ENCODE measurements around the gene FAM200B.
"Not testable (repeated sequence)": the region's sequence is repeated elsewhere in the genome, so short reads cannot be mapped to it uniquely, and the experiment has no call there.

FAM200B gene

DNA sequence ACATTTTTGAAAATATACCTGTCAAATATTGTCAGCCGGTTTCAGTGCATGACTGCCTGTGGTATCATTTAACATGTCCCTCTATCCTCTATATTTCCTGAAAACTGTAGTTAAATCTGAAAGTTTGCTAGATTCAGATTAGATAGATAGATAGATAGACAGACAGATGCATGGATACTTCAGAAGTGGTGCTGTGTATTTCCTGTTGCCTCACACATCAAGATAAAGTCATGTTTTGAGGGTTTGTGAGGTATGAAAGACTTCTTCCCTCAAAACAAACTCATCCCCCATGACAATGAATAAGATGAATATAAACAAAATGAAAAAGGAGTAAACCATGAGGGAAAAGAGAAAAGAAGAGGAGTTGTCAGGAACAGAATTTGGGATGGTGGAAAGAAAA is 15.2 kb downstream of the FAM200B start:
- no peak for DNase-seq

DNA sequence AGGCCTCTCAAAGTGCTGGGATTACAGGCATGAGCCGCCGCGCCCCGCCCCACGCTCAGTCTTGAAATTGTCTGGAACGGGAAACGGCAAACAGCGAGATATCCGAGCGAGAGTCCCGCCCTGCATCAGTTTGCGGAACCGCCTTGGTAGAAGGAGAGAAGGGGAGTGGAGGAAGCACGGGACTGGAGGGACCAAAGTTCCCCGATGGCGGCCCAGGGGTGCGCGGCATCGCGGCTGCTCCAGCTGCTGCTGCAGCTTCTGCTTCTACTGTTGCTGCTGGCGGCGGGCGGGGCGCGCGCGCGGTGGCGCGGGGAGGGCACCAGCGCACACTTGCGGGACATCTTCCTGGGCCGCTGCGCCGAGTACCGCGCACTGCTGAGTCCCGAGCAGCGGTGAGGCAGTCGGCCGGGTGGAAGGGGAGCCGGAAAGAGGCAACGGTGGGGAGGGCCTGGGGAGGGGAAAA is 21.3 kb downstream of the FAM200B start, which contains the start of gene BST1:
Gene BST1, plus strand, starts transcription at position 125 of the 463 bp plus-strand sequence. Its CDS starts 80 bp downstream, at position 205.
- peak; percentile 16 for DNase-seq

DNA sequence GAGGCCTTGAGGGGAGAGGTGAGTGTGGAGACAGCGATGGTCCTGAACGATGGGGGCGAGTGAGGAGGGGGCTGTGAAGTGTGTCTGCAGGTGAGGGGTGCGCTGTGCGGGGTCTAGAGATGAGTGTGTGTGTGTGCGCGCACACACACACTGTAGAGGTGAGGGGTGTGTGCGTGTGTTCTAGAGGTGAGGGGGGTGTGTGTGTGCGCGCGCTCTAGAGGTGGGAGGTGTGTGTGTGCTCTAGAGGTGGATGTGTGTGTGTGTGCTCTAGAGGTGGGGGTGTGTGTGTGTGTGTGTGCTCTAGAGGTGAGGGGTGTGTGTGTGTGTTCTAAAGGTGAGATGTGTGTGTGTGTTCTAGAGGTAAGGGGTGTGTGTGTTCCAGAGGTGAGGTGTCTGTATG is 21.8 kb downstream of the FAM200B start:
- no peak for DNase-seq

DNA sequence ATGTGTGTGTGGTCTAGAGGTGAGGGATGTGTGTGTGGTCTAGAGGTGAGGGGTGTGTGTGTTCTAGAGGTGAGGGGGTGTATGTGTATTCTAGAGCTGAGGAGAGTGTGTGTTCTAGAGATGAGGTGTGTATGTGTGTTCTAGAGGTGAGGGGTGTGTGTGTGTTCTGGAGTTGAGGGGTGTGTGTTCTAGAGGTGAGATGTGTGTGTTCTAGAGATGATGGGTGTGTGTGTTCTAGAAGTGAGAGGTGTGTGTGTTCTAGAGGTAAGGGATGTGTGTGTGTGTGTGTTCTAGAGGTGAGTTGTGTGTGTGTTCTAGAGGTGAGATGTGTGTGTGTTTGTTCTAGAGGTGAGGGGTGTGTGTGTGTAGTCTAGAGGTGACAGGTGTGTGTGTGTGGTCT is 22.5 kb downstream of the FAM200B start:
- no peak for DNase-seq

DNA sequence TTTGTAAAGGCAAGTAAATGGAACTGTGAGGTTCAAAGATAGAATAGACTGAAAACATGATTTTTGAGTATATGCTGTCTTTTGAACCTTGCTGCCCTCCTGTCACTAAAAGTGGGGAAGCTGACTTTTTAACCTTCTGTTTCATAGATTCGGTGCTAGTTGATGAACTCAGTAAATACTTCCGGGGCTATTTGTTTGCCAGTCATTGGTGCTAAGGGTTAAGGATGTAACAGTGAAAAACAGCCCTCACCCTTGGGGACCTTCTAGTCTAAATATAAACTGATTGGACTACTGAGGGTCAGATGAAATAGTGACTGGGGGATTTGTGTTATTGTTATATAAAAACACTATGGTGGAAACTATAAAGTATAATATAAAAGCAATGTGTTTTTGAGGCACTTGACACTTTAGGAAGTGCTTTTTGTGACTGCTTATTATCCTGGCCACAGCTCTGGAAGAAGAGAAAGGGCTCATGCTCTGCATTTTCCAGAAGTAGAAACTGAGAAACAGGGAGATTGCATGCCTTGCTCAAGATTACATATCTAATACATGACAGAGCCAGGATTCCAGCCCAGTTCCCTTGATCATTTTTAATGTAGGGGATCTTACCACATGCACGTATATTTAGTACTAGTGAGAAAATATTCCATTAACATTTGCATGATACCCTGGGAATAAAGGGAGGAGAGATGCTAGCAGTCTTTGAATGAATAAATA is 25.2 kb downstream of the FAM200B start:
- no peak for DNase-seq

DNA sequence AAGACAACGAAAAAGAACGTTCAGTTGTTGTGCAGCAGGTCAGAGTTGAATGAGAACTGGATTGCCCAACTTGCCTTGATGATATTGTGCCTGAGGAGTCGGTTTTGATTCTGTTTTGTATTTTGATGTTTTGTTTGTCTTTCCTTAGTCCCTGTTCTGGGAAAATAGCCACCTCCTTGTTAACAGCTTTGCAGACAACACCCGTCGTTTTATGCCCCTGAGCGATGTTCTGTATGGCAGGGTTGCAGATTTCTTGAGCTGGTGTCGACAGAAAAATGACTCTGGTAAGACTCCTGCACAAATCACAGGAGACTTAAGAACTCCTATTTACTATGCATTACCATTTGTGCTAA is 25.7 kb downstream of the FAM200B start:
- DNase-seq, result no peak

DNA sequence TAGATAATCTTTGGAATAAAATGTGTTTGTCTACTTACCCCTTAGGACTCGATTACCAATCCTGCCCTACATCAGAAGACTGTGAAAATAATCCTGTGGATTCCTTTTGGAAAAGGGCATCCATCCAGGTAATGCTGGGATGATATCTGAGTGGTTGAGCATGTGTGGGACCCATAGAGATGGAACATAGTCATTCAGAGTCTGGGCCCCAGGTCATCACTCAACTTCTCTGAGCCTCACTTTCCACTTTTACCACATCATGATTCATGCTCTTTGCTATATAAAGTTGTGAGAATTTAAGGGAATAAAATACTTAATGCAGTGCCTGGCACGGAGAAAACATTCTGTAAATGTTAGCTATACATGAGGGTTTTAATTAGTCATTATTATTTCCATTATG is 30.1 kb downstream of the FAM200B start:
- DNase-seq, result no peak

DNA sequence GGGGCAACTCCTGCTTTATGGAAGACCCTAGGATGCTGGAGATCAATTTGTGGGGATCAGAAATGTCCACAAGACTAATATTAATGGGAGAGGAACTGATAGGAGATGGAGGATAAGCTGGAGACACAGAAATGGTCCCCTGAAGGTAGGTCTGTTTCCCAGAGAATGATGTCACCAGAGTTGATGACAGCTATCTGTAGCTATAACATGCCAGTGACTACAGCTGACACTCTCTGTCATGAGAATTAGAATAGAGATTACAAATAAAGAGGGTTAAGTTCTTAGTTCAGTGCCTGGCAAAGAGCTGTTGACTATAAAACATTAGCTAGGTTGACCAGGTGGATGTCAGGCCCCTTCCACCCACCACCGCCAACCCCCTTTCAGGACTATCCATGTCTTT is 30.6 kb downstream of the FAM200B start:
- DNase-seq, result no peak

DNA sequence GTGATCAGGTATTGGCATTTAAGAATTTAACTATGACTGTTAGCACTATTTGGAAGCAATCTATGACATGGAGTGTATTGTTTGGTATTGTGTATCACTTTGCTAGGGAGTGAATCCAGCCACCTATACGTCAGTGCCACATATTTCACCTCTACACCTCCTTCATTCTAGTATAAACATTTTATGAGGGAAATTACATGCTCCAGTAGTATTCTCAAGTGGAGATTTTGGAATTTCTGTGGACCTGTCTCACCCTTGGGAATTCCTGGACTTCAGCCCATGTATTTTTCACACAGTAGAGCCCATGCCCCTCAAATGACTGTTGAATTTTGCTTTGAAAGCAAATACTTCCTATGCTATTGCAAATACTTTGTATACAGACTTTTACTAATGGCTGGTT is 32.5 kb downstream of the FAM200B start:
- no peak for DNase-seq

DNA sequence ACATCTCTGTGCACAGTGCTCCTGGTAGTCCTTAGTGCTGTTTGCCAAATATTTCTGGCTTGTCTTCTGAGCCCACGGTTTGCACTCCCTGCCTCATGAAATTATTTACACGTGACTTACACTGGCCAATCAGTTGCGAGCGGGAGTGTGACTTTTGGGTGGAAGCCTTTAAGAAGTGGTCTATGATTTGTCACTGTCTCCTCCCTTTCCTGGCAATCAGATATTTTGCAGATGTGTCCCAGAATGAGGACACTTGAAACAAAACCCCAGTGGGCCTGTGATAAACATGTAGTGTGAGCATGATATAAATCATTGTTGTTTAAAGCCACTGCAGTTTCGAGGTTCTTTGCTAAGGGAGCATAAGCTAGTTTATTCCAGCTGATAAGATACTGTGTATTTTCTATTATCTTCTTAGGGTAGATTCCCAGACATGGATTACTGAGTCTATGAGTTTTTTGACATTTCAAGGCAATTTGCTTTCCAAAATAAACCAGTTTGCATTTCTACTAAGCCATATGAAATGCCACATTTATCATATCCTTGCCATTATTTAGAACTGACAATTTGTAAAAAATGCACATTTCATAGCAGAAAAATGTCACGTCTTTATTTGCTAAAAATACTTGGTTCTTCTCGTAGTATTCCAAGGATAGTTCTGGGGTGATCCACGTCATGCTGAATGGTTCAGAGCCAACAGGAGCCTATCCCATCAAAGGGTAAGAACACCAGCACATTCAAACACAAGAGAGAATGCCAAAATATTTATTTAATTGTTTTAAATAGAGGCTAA is 33.2 kb downstream of the FAM200B start:
- DNase-seq, result no peak

DNA sequence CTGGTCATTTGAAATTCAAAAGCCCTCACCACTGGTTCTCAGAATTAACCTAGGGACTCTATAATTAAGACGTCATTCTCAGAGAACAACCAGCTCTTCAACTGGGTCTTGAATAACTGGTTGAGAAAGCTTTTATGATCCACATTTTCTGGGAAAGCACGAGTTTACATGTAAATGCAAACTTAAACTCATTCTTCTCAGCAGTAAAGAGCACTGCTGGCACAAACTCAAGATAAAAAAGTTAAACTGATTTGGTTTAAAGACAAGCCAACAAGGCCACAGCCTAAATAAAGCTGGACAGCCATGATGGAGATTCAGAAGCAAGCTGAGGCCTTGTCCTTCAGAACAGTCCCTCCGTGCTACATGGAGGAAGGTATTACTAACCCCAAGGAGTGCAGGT is 34.5 kb downstream of the FAM200B start:
- DNase-seq, result no peak

DNA sequence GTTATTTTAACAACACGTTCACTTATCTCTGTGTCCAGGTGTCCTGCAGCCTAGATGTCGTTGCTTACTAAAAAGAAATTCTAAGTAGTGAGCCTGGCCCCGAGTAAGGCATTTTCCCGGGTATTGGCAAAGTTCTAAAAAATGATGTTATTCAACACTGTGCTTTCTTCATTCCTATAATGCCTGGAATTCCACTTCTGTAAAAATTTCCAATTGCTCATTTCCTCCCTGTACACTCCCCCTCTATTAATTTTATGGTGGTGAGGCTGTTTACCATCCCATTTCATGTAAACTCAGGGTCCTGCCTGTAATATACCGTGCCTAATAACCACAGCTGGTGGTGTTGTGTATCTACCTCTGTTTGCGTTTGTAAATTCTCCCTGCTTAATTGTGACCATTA is 35.5 kb downstream of the FAM200B start:
- no peak for DNase-seq

DNA sequence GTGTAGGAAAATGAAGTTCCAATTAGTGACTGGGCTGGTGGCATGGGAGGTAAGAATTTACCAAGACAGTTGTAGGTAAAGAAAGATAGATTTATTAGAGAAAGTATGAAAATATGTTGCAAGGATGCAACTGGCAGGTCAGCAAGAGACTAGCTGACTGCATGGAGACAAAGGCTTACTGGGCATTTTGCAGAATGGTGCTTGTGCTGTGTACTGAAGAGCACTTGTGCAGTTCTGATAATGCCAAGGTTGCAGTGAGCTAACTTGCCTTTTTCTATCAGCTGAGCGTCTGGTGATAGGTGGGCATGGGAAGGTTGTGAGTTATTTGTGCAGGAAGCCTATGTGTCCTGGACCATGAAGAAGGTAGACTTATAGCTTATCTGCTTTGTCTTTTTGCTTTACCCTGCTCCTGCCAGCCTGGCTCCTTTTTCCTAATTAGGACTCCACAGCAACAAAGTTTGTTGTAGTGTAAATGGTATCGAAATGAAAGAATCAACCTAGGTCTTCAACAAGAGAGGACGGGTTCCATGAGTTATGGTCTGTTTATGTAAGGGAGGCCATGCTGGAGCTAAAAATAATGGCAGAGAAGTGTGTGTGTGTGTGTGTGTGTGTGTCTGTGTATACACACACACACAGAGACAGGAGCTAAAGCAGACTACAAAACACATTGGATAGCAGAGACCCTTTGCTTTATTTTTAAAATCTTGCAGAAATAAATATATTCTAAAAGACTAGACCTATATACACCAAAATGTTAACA is 36.2 kb downstream of the FAM200B start:
- DNase-seq, result no peak

DNA sequence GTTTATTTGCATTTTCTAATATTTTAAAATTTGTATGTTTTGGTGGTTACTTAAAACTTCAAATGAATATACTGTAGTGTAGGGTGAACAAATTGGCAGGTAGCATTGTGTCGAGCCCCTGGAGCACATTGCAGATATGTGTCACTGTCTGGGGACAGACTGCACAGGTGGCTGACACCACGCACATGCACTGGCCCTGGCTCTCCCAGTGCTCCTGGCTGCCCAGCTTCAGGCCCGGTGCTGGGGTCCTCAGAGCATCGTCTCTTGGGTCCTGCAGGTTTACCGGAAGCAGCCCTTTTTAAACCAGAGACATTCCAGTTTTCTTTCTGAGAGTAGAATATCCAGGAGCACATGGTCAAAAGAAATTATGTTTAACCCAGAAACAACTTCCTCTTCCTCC is 36.8 kb downstream of the FAM200B start:
- DNase-seq, result no peak

DNA sequence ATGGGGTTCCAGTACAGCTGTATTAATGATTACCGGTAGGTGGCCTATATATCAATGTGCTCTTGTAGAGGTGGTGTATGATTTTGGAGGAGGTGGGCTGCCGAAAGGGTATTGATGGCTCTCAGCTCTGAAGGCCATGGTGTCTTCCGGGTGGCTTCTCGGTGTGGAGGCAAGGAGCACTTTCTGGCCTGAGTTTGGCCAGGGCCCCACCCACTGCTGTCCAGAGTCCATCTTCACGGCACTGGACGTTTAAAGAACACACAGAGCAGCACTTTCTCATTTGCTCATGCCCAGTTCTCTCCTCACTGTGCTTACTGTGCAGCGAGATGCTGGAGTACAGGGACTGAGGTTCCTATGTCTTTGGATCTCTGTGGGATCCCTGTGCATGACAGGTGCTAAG is 37.3 kb downstream of the FAM200B start:
- DNase-seq, result no peak

DNA sequence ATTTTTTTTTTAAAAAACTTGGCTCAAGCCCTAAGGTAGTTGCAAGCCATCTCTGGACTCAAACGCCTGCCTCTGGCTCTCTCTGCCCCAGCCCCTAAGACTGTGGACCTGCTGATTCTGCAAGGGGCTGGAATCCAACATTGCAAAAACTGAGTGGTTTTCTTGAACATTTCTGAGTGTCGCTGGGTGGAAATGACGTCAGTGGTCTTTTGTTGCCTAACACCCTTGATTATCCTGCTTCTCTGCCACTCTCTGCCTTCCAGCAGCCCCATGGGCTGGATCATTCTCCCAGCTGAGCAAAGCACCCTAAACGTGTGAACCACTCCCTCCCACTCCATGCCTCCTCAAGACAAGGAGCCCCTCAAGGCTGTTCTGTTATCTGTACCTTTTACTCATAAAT is 37.9 kb downstream of the FAM200B start:
- no peak for DNase-seq

DNA sequence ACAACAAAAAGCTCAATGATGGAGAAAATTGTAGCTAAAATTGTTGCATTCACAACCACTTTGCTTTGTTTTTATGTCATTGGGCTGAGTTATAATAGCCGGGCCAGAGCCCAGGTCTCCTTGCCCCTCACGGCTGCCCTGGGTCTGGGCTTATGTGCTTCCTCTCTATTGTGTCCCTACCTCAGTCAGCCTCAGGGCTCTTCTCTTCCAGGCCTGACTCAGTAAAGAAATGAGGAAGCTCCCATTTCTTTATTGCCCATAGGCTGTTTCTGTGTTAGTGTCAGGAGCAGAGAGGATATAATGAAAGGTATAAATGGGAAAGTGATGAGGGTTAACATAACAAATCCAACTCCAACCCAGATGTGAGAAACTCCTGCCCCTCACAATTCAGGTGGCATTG is 39.2 kb downstream of the FAM200B start:
- no peak for DNase-seq

DNA sequence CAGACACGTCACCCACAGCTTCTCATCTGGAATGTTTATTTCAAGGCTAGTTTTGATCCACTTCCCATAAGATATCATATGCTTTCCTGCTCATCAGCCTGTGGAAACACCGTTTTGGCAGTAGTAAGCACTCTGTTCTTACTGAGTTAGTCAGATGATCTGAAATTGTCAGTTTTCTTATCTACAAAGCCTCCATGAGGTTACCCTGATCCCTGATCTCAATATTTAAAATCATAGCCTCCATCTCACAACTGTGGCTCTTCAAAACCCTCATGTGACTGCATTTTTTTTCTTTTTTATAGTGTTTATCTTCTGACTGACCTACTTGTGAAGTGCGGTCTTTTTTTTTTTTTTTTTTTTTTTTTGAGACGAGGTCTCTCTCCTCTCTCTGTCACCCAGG is 44.0 kb downstream of the FAM200B start:
- DNase-seq, result no peak

DNA sequence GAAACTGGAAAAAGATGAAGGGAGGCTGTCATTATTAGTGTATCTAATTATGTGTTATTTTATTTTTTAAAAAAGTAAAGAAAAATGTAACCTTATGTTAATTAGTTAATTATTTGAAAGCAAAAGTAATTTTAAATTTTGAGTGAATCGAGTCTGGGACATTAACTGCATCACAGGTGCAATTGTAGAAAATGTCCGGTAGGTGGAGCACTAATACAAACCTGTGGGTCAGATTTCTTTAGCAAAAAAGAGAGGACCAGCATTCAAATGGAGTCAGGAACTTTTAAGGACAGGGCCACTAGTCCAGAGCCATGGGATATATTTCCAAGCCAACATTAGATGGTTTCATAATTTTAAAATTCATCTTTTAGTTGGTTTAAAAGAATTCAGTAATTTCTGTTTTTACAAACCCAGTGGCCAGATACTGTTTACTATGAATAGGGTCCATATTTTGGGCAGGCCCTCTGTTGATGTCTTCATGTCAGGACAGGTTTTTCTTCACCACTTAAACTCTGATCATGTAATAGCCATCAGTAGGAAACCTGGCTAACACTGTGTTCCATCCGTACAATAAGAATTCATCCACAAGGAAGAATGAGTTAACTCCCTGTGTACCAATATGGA is 48.4 kb downstream of the FAM200B start:
- no peak for DNase-seq

DNA sequence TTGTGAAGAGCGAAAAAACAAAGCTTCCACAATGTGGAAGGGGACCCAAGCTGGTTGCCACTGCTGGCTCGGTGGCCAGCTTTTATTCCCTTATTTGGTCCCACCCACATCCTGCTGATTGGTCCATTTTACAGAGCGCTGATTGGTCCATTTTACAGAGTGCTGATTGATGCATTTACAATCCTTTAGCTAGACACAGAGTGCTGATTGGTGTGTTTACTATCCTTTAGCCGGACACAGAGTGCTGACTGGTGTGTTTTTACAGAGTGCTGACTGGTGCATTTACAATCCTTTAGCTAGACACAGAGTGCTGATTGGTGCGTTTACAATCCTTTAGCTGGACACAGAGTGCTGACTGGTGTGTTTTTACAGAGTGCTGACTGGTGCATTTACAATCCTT is 51.4 kb downstream of the FAM200B start:
- not testable (repeated sequence) for DNase-seq

DNA sequence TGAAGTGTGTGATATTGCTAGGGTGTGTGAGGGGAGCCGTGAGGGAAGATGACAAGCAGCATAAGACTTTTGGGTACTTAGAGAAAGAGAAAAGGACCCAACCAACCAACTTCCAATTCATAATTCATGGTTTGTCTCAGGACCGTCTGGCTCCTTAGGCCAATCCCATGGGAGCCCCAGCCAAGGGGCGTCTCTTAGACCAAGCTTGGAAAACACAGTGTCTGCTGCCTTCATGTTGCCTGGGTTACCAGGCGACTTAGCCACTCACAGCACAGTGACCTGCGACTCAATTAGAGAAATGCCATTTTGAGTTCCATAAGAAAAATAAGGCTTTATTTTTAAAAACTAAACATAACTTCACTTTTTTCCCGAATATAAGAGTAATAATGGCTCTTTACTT is 53.9 kb downstream of the FAM200B start:
- DNase-seq, result no peak

DNA sequence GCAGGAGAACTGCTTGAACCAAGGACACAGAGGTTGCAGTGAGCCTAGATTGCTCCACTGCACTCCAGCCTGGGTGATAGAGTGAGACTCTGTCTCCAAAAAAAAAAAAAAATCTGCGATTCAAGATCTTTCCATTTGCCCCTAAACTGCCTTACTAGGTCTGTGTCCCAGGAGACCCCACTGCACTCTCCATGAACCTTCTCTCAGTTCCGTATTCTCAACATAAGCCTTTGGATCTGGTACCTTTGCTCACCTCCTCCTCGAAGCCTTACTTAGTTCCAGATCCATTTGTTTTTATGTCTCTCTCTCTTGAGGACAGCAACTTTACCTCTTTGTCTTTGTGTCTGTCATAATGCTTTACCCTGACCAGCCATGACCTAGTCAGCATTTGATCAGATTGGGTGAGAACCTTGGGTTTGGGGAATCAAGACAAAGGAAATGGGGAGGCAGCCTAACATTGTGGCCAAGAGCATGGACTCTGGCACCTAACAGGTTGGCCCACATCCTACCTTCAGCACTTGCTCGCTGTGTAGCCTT is 55.0 kb downstream of the FAM200B start:
- no peak for DNase-seq

DNA sequence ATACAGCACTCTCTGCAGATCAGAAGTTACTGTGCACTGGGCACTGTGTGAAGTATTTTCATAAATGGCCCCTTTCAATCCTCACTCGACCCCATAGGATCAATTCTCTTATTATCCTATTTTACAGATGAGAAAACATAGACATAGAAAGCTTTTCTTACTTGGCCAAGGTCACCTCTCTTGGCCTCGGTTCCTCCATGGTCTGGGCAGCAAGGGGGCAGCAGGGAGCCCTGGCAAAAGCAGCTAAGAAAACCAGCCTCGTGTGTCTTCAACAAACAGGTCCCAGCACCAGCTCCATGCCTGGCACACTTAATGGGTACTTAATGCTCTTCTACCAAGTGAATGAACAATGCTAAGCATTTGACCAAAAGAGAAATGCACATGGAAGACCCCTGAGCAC is 55.6 kb downstream of the FAM200B start:
- no peak for DNase-seq
